HepG2 (cell line): ENCODE measurements around the gene PIK3IP1. TPM values are rescaled to one million over a fixed set of nuclear protein-coding genes. Genes with fewer than 3 reads are reported as not detected.

ENCODE experiments used
- BCL6 ChIP-seq: IDR thresholded peaks from 2 replicates; pipeline ENCODE4 v1.6.1; 2016; ENCODE audit warnings: missing genetic modification reagents, missing compliant biosample characterization
- ETS1 ChIP-seq: sonication (generic); formaldehyde crosslinking; IDR thresholded peaks from 2 replicates; pipeline ENCODE4 v1.4.0; 2020; ENCODE audit warnings: missing genetic modification reagents
- HCFC1 ChIP-seq: fragments of 150-350 bp; IDR thresholded peaks from 2 replicates; pipeline ENCODE4 v1.6.1; 2014; ENCODE audit warnings: low read depth, low read length
- HMG20B ChIP-seq: conservative IDR thresholded peaks from 2 replicates; pipeline ENCODE4 v1.6.1; 2016; ENCODE audit warnings: missing genetic modification reagents, missing compliant biosample characterization
- HNF4A ChIP-seq: sonication (generic); formaldehyde crosslinking; IDR thresholded peaks from 2 replicates; pipeline ENCODE4 v1.4.0; 2020; ENCODE audit warnings: missing genetic modification reagents
- HOXD1 ChIP-seq: sonication (generic); formaldehyde crosslinking; IDR thresholded peaks from 2 replicates; pipeline ENCODE4 v1.5.0; 2020; ENCODE audit warnings: missing genetic modification reagents
- JDP2 ChIP-seq: sonication (generic); formaldehyde crosslinking; IDR thresholded peaks from 2 replicates; pipeline ENCODE4 v1.8.1; 2022; ENCODE audit warnings: missing genetic modification reagents, borderline replicate concordance
- JUN ChIP-seq: sonication (generic); formaldehyde crosslinking; IDR thresholded peaks from 2 replicates; pipeline ENCODE4 v1.4.0; 2020; ENCODE audit warnings: mild to moderate bottlenecking, missing genetic modification reagents
- KDM1A ChIP-seq: IDR thresholded peaks from 2 replicates; pipeline ENCODE4 v1.6.1; 2016; ENCODE audit warnings: missing compliant biosample characterization
- MAFK ChIP-seq, 2 experiments: IDR thresholded peaks in 1 of 2; conservative IDR thresholded peaks in 1 of 2; 2 replicates each; pipeline ENCODE4 v1.6.1; 2011; ENCODE audit warnings: improper control_type of control experiment in 2 of 2, low read length in 2 of 2
- MXD1 ChIP-seq: sonication (generic); formaldehyde crosslinking; IDR thresholded peaks from 2 replicates; pipeline ENCODE4 v1.4.0; 2020; ENCODE audit warnings: mild to moderate bottlenecking, missing genetic modification reagents
- NBN ChIP-seq: fragments of 450-650 bp; conservative IDR thresholded peaks from 2 replicates; pipeline ENCODE4 v1.6.1; 2017
- PAWR ChIP-seq: sonication (generic); formaldehyde crosslinking; IDR thresholded peaks from 2 replicates; pipeline ENCODE4 v1.4.0; 2020; ENCODE audit warnings: missing genetic modification reagents, mild to moderate bottlenecking, borderline replicate concordance
- RAD21 ChIP-seq: fragments of 450-650 bp; formaldehyde crosslinking; IDR thresholded peaks from 2 replicates; pipeline ENCODE4 v1.5.0; 2020; ENCODE audit warnings: mild to moderate bottlenecking
- SP5 ChIP-seq: IDR thresholded peaks from 2 replicates; pipeline ENCODE4 v1.6.1; 2016; ENCODE audit warnings: low read depth, borderline replicate concordance
- YEATS2 ChIP-seq: sonication (generic); formaldehyde crosslinking; IDR thresholded peaks from 2 replicates; pipeline ENCODE4 v1.4.0; 2020; ENCODE audit warnings: missing genetic modification reagents, borderline replicate concordance
- ZMYM4 ChIP-seq: sonication (generic); formaldehyde crosslinking; IDR thresholded peaks from 2 replicates; pipeline ENCODE4 v1.8.1; 2023; ENCODE audit warnings: mild to moderate bottlenecking, missing genetic modification reagents
- ZNF124 ChIP-seq: sonication (generic); formaldehyde crosslinking; IDR thresholded peaks from 2 replicates; pipeline ENCODE4 v1.4.0; 2020; ENCODE audit warnings: missing genetic modification reagents
- ZNF256 ChIP-seq: sonication (generic); formaldehyde crosslinking; conservative IDR thresholded peaks from 2 replicates; pipeline ENCODE4 v1.4.0; 2020; ENCODE audit warnings: missing genetic modification reagents
- ZNF276 ChIP-seq: sonication (generic); formaldehyde crosslinking; IDR thresholded peaks from 2 replicates; pipeline ENCODE4 v1.4.0; 2020; ENCODE audit warnings: mild to moderate bottlenecking, low read depth, missing genetic modification reagents
- ZNF282 ChIP-seq: fragments of 450-650 bp; IDR thresholded peaks from 2 replicates; pipeline ENCODE4 v1.6.1; 2018; ENCODE audit not compliant: partially characterized antibody
- ZNF792 ChIP-seq: IDR thresholded peaks from 2 replicates; pipeline ENCODE4 v1.6.1; 2016
- polyA plus RNA-seq, 8 experiments: library from polyadenylated mRNA; depleted of rRNA in 3 of 8; stranded (reverse) in 7 of 8; unstranded in 1 of 8; fragments of >200 nt; fragmentation: Illumina TruSeq in 4 of 8; extraction: Trizol in 4 of 8; gene quantifications; 2 replicates each; pipeline versions ENCODE4 v1.2.1 to v1.2.3, GENCODE V29; 2011 to 2016; ENCODE audit warnings: low read depth in 4 of 8, missing spikeins in 1 of 8, mixed read lengths in 1 of 8; ENCODE audit not compliant: insufficient read depth in 1 of 8
- total RNA-seq, 5 experiments: library from RNA; depleted of rRNA; stranded (reverse); fragments of >200 nt; fragmentation: Illumina TruSeq; extraction: Trizol; gene quantifications; 2 replicates each; pipeline ENCODE4 v1.2.3, GENCODE V29; 2016; ENCODE audit warnings: low read depth in 1 of 5
- TF ChIP-seq, protein P1 (sequence below): IDR thresholded peaks from 2 replicates; pipeline ENCODE4 v1.6.1; 2016; ENCODE audit warnings: missing genetic modification reagents, missing compliant biosample characterization
- TF ChIP-seq, protein P2 (sequence below): sonication (generic); formaldehyde crosslinking; IDR thresholded peaks from 2 replicates; pipeline ENCODE4 v1.5.0; 2020; ENCODE audit warnings: missing genetic modification reagents
- TF ChIP-seq, protein P3 (sequence below): sonication (generic); formaldehyde crosslinking; IDR thresholded peaks from 2 replicates; pipeline ENCODE4 v1.5.0; 2020; ENCODE audit warnings: missing genetic modification reagents

Gene PIK3IP1
- total and polyA plus RNA-seq, 2 of the 13 experiments (the other 11 are each of a cell fraction or from before 2014, with no cell fraction given), result 1.3 to 2.5 TPM

- no peak for TF ChIP-seq HMG20B (CRISPR knock-in tag)
- no peak; the same call in 1 of the 2 replicates for TF ChIP-seq YEATS2 (CRISPR knock-in tag)
- TF ChIP-seq ZNF124 (CRISPR knock-in tag), result no peak
- TF ChIP-seq SP5 (CRISPR knock-in tag), result no peak
- no peak for TF ChIP-seq ZNF256 (CRISPR knock-in tag)
- no peak for TF ChIP-seq JUN
- no peak for TF ChIP-seq HOXD1 (CRISPR knock-in tag)
- TF ChIP-seq KDM1A (CRISPR knock-in tag), result no peak
- TF ChIP-seq, protein P1, sequence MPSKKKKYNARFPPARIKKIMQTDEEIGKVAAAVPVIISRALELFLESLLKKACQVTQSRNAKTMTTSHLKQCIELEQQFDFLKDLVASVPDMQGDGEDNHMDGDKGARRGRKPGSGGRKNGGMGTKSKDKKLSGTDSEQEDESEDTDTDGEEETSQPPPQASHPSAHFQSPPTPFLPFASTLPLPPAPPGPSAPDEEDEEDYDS (CRISPR knock-in tag), result peak; percentile 22; the same call in 1 of the 2 replicates
- peak; percentile 25; the same call in 1 of the 2 replicates for TF ChIP-seq RAD21 (CRISPR knock-in tag)
- TF ChIP-seq ZNF282, result no peak
- TF ChIP-seq NBN, result no peak
- no peak for TF ChIP-seq JDP2 (CRISPR knock-in tag)
- TF ChIP-seq ZMYM4 (CRISPR knock-in tag), result peak; percentile 48; the same call in 1 of the 2 replicates
- no peak for TF ChIP-seq ZNF276 (CRISPR knock-in tag)
- peak; percentile 59 for TF ChIP-seq BCL6 (CRISPR knock-in tag)
- TF ChIP-seq PAWR (CRISPR knock-in tag), result no peak
- TF ChIP-seq HCFC1, result no peak
- peak; percentile 74; the same call in 1 of the 2 replicates for TF ChIP-seq ZNF792 (CRISPR knock-in tag)
- TF ChIP-seq, protein P2, sequence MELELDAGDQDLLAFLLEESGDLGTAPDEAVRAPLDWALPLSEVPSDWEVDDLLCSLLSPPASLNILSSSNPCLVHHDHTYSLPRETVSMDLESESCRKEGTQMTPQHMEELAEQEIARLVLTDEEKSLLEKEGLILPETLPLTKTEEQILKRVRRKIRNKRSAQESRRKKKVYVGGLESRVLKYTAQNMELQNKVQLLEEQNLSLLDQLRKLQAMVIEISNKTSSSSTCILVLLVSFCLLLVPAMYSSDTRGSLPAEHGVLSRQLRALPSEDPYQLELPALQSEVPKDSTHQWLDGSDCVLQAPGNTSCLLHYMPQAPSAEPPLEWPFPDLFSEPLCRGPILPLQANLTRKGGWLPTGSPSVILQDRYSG (CRISPR knock-in tag), result no peak
- no peak for TF ChIP-seq MAFK (conservative IDR thresholded peaks at IDR 0.05 in 1 of 2, IDR thresholded peaks at IDR 0.05 in 1 of 2; ENCODE audit: low read length in 2 of 2)
- TF ChIP-seq, protein P3, sequence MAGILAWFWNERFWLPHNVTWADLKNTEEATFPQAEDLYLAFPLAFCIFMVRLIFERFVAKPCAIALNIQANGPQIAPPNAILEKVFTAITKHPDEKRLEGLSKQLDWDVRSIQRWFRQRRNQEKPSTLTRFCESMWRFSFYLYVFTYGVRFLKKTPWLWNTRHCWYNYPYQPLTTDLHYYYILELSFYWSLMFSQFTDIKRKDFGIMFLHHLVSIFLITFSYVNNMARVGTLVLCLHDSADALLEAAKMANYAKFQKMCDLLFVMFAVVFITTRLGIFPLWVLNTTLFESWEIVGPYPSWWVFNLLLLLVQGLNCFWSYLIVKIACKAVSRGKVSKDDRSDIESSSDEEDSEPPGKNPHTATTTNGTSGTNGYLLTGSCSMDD (CRISPR knock-in tag), result no peak
- 0 out of 2 replicates have a peak, but pooled peaks have one; percentile 23 for TF ChIP-seq HNF4A (CRISPR knock-in tag)
- no peak for TF ChIP-seq MXD1 (CRISPR knock-in tag)
- no peak for TF ChIP-seq ETS1 (CRISPR knock-in tag)
These were observed at the start of gene PIK3IP1 (continued) for GRCh38 chr22:31292236-31292989.
